GM19395 (cell line): ENCODE data around the gene SETBP1.

ENCODE experiments used
- ATAC-seq: cut with Tn5 transposase; IDR thresholded peaks from one replicate; pipeline ENCODE4 v1.9.1; 2021; ENCODE audit warnings: mild to moderate bottlenecking, moderate library complexity; ENCODE audit not compliant: unreplicated experiment

SETBP1 gene

DNA sequence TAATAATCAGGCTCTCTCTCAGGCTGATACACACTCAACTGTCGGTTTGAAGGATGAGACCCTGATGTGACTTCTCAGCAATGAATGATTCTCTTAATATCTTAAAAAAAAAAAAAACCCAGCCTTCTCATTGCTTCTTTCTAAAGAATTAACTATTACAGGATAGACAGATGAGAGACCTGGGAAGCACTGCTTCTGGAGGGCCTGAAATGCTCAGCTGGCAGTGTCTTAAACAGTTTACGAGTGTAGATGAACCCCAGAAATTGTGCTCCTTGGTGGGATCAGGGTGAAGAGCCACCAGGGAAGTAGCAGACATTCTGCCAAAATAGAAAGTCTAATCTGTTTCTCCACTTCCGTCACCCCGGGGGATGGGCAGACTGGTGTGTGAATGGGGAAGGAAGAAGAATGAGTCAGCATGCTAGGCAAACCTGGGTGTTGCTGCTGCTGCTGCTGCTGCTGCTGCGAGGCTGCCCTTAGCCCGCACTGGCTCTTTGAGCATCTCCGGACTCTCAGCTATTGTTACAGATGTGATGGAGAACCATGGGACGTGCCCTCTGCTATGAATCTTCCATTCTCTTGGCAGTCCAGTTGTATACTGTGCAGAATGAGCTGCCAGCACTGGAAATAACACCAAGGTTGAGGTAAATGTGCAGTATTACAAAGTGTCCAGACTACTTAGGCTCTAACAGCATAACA is 158.4 kb downstream of the SETBP1 start:
- ATAC-seq, result peak; percentile 98

DNA sequence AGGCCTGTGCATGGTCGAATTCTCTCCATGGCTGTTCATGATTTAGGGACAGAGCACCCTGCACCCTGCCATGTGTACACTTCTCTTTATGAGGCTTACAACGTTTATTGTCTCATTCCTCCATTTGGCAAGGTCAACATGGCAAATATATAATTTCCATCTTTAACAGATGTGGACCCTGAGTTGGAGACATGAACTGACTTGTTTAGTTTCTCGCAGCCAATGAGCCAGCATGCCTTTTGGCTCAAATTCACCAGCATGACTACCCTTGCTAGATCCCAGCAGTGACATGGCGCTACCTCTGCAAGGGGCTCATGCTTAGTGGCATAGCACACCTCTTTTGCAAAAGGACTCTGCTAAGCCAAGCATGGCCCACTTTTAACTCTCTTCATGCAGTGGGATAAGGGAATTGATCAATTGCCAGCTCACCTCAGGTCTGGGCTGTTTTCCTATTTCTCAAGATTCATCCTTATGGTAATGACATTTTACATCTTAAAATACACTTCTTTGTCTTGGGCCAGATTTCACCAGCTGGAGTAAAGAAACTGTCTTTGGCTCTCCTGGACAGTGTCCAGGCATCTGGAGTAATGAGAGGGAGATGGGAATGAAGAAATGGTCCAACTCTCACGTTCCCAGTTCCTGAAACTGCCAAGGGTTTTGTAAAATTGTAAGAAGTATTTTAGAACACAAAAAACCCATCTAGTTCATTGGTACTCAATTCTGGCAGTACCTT is 159.5 kb downstream of the SETBP1 start:
- no peak for ATAC-seq

DNA sequence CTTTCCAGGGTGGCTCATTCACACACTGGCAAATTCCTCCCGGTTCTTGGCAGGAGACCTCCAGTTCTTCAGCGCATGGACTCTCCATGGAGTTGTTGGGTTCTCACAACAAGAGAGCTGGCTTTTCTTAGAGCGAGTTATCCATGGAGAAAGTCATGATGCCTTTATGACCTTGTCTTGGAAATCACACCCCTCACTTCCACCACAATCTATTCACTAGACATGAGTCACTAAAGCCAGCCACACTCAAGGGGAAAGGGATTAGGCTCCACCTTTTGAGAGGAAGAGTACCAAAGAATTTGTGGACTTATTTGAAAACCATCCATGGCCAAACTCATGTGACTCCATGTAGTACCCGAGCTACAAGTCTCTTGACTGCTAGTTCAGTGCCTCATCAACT is 160.5 kb downstream of the SETBP1 start:
- no peak for ATAC-seq

DNA sequence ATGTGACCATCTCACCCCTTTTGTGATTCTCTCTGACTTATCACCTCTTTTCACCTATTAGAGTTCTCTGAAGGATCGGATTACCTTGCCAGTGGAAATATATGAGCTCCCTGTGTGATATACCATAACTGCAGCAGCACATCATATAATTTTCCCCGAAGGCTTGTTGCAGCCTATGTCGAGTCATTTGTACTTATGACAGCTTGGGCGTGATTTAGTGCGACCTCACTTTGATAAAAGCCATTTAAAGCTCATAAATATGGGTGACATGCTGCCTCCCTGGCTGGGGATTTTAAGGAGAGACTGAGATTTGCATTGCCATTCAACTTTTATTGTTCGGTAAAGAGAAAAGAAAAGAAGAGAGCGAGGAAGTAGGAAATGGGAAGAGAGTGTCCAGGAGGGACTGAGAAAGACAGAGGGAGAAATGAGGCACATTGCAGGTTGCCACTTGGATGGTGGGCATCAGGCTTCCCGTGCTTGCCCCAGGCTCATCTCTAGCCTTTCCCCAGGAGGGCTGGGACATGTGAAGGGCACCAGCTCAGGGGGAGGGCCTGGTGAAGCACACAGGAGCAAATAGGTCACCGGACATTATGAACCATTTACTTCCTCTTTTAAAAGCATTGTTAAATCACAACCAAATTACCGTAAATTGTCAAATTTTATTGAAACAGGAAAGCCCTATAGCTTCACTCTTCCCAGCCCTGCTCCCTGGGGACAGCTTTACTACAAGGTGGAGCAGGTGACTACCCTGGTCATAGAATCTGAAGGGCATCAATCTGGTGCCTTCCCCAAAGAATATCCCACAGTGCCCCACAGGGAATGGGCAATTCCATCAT is 161.3 kb downstream of the SETBP1 start:
- no peak for ATAC-seq

DNA sequence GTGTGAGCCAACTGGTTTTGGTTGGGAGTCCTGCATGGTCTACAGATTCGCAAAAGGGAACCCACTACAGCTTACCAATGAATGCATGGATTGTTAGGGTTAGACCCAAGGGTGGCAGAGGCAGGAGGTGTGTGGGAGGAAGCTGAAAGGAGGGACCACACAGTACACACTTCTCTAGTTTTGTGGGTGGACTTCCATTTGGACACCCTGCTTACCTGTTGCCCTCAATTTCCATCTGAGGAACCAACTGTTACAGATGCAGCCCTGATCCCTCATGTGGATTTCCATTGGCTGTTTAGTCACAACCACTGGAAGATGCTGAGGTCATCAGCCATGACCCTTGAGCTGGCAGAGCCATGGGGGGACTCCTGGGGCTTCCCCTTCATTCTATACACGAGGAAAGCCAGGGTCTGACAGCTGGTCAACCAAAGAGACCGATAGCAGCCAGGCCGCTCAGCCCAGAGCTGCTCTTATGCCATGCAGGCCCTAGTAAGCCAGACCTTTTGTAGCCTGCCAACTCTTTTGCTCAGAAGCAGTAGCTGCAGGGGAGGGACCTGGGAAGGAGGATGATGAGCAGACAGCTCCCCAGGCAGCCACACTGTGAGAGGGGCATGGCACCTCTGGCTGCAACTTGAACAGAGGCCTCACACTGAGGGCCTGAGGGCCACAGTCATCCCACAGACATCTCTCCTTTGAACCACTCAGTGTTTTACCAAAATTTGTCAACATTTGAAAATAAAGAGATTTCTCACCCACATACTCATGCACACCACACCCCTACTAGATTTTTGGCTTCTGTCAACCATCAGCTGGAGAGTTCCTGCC is 162.1 kb downstream of the SETBP1 start:
- no peak for ATAC-seq

DNA sequence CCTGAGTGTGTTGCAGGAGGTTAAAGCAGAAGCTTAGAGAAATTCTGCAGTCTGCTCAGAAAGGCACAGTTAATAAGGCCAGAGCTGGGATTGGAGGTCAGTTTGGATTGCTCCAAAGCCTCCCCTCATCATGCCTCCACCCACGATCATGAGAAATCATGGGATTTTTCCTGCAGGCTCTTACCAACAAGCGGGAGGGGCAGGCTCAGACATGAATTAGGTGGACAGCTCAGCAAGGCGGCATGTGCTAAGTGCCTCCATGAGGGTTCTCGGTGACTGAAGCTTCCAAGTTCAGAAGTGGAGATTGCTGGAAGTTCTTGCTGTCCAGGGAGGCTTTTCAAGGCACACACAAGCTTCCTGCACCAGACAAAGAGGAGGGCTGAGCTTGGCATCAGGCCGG is 163.8 kb downstream of the SETBP1 start:
- no peak for ATAC-seq

DNA sequence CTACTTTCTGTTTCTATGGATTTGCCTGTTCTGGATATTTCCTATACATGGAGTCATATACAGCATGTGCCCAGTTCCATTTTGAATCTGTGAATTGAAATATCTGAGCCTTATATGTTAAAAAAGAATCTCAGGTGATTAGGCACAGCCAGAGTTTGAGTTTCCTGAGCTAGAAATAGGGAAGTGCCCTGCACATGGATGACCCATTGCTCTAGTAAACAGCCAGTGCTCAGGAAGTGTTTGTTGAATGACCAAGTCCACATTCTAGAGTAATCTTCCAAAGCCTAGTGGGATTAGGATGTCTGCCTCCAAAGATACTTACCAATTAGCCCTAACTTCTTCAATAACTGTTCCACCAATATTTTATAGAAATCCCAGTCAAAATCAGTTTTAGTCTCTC is 165.8 kb downstream of the SETBP1 start:
- ATAC-seq, result no peak

DNA sequence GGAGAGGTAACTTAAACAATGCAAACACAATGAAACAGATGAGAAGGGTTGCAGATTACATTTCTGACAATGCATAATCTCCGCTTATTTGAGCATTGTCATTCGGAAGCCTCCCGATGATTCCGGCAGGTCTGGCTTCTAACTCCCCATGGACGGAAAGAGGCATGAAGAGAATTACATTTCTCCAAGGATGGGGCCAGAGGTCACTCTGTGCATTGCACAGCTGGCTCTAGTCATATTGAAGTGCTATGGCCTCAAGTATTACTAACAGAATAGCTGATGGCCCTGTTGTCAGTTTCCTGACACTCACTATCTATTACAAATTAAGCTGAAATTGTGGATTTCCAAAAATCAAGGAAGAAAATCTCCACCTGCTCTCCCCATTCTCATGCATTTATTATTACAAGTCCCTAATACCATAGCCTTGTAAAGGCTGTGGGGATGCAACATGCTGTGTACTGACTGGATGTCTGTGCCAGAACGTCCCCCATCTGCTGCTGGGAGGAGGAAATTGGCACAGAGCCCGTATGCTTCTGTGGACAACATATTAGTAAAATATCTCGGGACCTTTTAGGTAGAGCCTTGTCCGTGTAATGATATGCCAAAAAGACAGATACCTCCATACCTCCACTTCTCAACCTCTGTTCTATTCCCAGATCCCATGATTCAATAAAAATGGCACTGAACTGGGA is 168.1 kb downstream of the SETBP1 start:
- ATAC-seq, result no peak

DNA sequence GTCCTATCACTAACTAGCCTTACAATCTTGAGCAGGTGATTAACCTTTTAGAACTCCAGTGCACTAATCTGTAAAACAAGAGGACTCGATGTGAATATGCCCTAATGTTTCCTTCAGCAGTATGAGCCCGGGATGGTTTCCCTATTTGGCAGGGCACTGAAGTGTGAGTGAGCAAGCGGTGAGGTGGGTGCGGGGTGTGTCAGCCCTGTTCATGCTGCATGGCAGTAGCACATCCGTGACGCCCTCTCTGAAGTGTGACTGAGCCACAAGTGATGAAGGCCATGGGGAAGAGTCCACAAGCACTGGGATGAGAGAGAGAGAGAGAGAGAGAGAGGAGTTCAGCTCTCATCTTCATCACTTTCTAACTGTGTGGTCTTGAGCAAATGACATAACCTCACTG is 168.7 kb downstream of the SETBP1 start:
- ATAC-seq, result no peak

DNA sequence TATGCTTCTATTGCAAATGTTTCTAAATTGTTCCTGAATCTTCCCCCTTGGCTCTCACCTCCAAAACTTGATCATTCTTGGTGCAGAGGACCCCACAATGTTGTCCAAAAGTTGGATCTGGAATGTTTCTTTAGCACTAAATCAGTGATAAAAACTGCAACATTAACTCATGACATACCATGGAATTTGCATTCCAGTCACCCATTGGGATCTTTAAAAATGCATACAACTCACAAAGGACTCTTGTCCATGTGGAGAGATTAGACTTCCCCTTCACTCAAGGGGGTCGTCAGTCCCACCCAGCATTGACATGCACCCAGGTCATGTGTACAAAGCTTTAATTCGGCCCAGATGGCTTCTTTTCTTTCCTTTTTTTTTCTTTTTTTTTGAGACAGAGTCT is 169.3 kb downstream of the SETBP1 start:
- no peak for ATAC-seq

DNA sequence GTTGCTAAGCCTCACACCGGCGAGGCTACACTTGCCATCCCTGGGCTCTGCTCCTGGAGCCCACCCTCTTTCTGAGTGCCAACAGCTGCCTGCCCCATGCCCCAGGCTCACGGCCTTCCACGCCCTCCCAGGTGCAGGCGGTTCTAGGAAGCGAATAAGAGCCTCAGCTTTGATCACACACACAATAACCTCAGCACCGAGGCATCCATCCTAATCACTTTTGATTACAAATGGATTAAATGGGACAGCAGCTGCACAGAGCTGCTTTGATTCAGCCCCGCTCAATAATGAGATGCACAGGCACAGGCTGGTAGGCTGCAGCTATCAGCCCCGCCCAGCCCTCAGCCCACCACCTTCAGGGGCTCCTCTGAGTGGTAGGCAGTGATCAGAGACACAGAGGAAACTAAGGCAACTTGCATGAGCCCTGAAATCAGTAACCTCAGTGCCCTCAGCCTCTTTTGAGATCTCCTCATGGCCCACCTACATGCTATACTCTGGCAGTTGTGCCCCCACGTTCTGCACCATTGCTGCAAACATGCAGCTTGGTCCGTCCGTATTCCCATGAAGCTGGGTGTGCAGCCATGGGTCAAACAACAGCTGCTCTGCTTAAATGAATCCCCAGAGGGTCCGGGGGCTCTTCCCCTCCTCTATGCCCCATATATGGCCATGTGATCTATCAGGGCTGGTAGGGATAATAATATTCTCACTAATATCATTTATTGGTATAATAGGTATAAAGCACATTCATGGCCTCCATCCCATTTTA is 171.4 kb downstream of the SETBP1 start:
- ATAC-seq, result no peak

DNA sequence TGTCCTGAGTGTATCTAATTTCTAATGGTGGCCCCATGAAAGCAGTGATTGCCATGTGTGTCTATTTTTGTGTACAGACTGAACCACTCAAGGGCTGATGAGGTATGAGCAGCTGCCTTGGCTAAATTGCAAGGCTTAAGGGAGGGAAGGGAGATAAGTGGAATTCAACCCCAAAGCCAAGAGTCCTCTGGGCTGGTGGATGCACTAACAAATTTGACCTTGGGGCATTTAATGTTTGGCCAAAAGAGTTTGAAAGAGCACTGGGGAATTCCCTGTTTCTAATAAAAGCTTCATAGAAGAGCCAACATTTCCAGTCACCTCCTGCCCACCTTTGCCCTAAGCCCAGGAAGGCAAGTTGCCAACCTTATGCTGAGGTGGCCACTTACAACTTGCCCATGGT is 172.1 kb downstream of the SETBP1 start:
- no peak for ATAC-seq

DNA sequence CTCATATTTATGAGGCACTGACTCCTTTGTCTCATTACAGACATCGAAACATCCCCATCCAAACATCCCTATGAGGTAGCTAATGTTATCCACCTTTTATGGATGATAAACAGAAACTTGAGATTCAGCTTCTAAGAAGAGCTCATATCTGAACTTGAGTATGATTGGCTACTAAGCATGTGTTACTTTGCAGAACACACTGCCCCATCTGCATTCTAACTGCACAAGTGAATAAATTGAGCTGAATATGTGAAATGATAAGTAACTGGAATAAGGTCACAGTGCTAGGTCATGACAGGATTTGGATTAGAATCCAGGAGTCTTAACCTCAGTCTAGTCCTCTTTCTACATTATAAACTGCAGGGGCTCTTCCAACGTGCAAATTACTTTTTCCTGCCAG is 172.7 kb downstream of the SETBP1 start:
- ATAC-seq, result no peak

DNA sequence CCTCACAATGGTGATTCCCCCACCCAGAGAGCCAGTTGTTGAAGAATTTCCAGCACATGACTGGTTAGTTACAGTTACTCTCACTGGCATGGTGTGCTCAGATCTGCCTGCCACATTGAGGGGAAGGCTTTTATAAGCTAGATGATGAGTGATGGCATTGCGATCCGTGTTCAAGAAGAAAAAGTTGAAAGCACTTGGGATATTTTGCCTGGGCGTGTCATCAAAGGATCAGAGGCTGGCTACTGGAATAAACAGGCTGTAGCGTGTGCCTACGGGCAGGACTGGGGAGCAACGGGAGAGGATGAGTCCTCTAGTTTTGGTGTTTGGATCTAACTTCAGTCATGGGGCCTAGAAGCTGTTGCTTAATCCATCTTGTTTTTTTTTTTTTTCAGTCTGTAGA is 175.0 kb downstream of the SETBP1 start:
- ATAC-seq, result no peak

DNA sequence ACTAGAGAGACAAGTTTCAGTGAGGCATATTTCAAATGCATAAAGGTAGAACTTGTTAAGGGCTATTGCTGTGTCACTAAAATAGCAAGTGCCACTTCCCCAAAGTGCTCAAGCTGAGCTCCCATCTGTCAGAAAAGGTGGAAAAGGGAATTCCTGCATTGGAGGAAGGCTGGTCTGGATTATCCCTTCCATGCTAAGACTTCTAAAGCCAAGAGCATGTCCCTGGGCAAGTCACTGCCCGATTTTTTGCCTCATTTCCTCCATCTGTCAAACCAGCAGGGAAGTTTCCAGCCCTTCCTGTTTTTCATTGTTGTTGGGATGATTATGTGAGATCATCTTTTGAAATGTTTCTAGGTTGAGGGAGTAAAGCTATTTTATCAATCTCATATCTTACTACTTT is 175.5 kb downstream of the SETBP1 start:
- ATAC-seq, result no peak

DNA sequence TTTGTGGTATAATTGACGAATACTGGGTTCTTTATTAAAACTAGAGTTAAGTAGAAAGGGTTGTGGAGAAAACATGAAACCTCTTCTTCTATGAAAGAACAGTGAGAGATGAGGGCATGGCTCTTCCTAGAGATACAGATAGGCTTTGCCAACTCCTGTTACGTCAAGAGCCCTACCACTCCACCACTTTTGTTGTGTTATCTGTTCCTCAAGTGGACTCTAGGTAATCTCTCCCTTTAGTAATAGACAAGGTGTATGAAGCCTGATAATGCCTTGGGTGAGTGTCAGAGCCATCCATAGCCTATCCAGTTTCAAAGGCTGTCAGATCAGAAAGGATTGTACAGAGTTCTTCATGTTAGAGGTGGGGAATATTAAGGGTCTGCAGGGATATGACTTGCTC is 176.4 kb downstream of the SETBP1 start:
- no peak for ATAC-seq

DNA sequence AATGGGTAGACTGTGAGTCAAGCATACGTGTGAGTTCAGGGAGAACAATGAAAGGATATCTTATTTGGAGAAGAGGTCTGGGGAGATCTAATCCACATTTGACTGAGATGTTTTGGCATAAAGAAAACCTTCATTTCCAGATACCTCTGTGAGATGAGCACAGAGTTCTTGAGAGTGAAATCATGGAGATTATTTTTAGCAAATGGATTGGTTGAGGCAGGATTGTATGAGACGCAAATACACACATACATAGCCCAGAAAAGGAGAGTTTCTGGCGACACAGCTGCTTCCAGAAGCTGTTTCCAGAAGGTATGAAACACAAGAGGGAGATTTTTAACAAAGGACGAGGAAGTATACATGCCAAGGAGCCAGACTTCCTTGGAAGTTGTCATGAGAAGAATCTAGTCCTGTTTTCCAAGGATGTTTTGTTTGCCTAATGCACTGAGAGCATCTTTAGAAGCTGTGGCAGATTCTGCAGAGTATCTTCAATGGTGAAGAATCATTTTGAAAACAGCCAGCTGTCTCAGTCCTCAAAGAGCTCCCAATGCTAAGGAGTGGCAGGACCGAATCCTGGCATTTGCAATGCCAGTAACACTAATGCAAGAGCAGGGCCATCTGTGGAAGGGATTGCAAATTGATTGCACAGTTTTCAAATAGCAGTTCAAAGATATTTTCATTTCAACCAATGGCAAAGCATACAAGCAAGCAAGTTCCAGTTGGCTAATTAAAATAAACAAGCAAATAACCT is 177.2 kb downstream of the SETBP1 start:
- no peak for ATAC-seq

DNA sequence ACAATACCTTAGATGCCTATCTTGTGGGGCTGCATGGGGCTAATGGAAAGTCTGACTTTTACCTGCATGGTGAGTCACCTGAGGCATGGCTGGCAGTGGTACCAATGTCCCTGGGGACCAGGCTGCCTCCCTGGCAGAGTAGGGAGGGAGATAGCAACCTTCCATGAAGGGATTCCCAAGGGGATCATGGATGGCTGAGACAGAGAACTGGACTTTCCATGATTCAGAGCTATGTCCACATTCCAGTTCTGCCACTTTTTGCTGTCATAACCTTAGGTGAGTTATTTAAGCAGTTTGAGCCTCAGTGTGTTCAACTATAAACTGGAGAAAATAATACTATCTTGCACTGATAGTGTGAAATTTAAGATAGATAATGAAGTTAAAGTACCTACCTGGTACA is 178.6 kb downstream of the SETBP1 start:
- ATAC-seq, result no peak
